GM21526 (cell line): ENCODE measurements around the gene MPI.
"Not testable (repeated sequence)": the region's sequence is repeated elsewhere in the genome, so short reads cannot be mapped to it uniquely, and the experiment has no call there.

Source experiments
- ATAC-seq: cut with Tn5 transposase; IDR thresholded peaks from one replicate; pipeline ENCODE4 v1.9.1; 2021; ENCODE audit warnings: moderate library complexity; ENCODE audit not compliant: unreplicated experiment, low FRiP score

MPI gene

DNA sequence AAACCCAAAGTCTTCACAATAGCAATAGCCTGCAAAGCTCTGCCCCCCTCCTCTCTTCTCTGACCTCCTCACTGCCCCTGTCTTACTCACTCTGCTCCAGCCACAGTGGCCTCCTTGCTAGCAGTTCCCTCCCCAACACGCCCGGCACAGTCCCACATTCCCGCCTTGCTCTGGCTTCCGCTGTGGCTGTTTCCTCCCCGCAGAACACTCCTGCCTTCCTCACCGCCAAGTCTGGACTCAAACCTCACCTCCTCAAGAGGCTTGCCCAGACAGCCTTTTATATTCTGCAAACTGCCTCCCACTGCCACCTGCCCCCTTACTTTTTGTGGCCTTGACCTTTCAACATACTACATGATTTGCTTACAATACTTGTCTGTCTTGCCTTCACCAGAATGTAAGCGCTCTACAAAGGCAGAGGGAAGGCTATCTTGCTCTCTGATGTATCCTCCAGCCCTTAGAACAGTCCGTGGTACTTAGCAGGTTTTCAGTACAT, 406 bp upstream of the MPI start:
- ATAC-seq: peak; percentile 12

DNA sequence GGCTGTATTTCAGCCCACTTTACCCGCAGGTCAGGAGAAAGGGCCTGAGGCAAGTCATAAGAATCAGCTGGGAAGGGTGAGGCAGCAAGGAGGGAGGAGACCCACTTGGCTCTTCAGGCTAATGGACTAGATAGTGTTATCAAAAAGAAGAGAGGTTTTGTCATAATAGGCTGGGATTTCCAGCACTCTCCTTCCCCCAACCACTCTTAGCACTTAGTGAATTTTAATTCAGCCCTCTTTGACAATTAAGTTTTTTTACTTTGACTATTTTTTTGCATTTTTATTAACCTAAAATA, 771 bp downstream of the MPI start:
- no peak for ATAC-seq

DNA sequence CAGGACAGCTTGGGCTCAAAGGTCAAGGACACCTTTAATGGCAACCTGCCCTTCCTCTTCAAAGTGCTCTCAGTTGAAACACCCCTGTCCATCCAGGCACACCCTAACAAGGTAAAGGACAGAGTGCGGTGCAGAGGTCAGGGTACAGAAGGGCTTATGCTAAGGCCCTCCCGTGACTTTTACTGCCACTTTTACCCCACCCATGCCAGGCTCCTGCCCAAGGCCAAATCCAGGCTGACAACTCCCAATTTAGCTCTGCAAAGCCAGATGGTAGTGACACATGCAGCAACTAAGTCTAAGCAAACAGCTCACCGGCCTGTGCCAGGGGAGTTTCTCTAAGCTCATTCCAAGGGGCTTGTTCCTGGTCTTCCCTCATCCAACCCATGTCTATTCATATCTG, 1.6 kb downstream of the MPI start:
- ATAC-seq: no peak

DNA sequence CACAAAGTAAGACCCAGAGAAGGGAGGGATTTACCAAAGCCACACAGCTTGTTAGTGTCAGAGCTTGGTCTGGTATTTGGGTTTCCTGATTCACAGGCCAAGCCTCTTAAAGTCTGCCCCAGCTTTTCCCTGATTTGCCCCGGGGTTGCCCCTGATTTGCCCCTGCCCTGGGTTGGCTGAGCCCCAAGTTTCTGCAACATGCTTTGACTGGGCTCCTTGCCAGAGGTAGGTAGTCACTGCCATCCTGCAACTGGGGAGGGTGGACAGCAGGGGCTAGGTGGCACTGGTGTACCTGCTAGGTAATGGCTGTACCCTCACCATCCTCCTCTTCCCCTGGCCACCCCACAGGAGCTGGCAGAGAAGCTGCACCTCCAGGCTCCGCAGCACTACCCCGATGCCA, 2.5 kb downstream of the MPI start:
- no peak for ATAC-seq

DNA sequence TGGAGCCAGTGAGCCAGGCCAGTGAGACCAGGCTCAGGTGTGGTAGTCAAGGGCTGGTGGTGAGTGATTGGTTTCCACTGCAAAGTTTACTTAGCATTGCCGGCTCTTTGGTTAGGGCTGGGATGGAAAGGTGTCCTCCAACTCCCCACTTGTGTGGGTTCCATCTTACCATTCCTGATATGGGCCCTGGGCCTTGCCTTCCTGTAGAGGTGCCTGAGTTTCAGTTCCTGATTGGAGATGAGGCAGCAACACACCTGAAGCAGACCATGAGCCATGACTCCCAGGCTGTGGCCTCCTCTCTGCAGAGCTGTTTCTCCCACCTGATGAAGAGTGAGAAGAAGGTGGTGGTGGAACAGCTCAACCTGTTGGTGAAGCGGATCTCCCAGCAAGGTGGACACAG, 3.1 kb downstream of the MPI start:
- no peak for ATAC-seq

DNA sequence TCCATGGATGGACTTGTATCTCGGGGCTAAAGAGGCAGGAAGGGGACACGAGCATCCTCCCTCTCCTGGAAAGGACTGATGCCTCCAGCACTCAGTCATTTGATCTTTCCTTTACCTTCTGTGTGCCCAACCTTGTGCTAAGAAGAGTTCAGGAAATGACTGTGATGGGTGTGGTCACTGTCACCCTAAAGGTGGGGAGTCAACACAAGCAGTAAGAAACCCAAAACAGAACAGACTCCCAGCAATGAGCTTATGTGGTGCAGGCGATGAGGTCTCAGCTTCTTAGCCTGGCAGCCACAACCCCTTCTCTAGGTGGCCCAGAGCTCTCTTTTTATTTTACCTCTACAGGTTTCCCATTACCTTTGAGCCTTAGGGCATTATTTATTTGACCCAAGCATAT, 3.8 kb downstream of the MPI start:
- ATAC-seq: no peak

DNA sequence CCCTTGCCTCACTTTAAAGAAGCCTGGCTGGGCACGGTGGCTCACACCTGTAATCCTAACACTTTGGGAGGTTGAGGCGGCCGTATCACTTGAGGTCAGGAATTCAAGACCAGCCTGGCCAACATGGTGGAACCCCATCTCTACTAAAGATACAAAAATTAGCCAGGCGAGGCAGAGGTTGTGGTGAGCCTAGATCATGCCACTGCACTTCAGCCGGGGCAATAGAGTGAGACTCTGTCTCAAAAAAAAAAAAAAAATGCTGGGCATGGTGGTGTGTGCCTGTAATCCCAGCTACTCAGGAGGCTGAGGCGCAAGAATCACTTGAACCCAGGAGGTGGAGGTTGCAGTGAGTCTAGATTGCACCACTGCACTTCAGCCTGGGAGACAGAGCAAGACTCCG, 4.5 kb downstream of the MPI start:
- ATAC-seq: not testable (repeated sequence)

DNA sequence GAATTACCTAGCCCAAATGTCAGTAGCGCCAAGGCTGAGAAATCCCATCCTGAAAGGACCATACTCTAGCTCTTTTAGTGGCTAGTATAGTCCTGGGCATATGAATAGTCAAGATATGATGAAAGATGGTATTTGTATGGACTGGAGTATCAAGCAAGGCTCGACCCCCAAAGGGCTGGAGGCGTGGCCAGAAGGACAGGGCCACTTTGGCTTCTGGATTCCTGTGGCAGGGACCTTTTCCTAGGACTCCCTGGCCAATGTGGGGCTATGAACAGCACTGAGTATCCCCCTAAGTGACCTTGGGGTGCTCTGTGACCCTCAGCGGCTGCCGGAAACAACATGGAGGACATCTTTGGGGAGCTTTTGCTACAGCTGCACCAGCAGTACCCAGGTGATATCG, 6.0 kb downstream of the MPI start:
- no peak for ATAC-seq

DNA sequence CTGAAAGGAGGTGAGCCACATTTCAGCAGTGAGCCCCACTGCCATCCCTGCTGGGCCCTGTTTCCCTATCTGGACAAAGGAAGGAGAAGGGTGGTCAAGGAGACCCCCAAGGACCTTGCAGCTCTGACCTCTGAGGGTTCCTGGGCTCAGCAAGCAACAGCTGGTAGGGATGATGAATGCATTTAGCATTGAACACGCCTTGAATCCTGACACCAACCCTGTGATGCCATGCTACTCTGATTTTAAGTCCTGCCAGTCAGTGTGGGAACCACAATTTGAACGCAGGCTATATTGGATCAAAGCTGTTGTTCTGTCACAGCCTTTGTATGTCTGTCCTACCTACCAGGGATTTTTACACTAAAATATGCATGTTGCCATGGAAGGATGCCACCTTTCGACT, 6.5 kb downstream of the MPI start:
- no peak for ATAC-seq

DNA sequence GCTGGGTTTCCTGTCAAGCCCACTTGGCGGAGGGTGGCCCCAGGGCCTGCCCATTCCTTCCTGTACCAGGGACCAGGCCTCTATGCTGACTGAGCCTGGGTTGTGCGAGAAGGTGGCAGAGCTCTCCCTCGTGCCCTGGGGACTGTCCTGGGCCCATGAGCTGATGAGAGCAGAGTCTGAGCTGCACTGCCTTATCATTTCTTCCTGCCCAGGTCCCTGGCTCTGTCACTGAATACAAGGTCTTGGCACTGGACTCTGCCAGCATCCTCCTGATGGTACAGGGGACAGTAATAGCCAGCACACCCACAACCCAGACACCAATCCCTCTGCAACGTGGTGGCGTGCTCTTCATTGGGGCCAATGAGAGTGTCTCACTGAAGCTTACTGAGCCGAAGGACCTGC, 7.5 kb downstream of the MPI start:
- no peak for ATAC-seq

DNA sequence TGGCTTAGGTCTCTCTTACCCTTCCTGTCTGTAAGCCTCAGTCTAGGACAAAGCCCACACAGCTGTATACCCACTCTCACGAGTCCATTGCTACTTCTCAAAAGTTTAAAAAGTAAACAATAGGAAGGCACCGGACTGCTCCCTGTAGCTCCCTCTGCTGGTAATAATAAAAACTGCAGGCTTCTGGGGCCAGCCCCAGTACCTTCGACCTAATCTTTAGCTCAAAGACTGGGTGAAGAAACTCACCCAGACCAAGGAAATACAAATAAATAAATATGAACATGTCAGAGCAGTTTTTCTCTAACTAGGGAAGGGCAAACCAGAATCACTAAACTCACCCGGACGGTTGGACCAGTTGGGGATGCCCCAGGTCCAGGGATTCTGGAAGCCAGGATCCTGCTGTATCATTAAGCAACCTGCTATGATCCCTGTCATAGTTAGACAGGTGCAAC, 11.8 kb downstream of the MPI start:
- no peak for ATAC-seq

DNA sequence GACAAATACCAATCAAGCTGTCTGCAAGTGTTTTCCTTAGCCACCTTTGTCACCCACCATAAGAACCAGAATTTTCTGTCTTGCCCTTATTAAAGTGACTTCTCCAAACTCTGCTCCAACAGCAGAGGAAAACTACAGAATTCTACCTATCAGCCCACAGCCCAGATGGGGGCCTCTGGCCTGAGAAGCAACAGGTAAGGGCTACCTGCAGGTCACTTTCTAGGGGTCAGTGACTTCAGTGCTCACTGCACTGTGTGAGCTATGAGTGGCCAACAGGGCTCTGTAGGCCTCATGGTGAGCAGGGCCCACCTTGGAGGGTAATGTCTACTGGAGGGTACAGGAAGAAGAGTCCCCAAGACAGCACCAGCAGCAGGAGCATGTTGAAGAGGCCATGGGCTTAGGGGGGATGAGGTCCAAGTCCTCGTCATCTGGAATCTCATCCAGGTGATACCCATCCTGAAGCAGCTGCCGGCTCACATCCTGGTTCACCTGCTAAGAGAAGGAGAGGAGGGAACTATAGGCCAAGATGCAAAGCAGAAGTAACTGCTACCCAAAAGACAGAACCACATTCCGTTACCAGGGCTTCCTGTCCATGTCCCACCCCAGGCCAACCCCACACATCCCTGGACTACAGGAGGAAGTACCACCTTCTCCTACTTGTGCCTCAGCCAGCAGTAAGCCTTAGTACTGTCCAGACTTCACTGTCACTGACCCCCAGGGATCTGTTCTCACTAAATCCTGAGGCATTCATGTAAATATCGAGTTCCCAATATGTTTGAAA, 12.6 kb downstream of the MPI start:
- ATAC-seq: no peak

DNA sequence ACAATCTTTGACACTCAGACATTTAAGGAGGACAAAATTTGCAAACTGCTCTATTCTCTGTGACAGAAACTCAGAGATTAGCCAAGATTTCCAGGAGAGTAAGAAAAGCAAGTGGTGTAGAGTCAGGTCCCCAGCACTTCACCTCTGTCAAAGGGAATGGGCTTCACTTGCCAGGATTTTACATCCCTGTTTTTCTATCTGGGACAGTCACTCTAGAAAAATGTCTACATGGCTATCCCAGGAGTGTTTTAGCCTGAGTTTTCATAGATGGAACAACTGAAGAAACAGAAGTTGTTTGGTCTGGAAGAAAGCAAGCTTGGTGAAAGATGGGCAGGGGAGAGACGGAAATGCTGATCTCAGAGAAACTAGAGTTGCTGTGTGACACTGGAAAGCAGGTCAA, 13.8 kb downstream of the MPI start:
- ATAC-seq: no peak

DNA sequence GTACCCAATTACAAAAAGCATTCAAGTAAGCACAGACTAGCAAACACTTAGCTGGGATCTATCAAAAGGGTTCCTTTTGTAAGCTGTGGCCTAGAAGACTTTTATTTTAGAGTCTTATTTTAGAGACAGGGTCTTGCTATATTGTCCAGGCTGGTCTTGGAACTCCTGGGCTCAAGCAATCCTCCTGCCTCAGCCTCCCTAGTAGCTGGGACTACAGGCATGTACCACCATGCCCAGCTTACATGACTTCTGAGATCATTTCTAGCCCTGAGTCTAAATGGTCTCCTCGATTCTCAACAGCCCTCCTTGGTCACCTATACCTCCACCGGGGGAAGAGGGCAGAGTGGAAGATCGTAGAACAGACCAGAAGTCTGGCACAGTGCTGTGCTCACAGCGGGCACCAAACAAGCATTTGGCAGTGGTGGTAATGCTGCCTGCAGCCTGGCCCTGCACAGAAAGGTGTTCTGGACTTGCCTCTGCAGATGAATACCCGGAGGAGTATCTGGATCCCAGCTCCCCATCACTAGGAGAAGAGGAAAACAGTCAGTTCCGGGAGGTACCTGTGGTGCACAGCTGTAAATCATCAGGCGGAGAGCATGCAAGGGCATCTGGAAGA, 14.5 kb downstream of the MPI start:
- no peak for ATAC-seq

DNA sequence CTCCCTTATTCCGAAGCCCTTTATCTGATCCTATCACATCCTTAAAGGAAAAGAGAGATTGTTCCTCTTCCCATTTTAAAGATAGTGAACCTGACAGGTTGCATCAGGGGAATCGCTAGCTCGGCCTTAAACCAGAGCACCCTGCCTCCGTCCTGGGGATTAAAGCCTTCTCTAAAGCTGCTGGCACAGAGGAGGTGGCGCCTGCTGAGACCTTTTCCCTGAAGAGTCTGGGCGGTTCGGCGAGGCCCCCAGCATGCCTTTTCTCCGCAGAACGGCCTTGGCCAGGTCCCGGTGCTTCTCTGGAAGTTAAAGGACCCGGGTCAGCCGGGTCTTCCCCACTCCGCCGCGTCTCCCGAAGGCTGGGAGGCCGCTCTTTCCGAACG, 16.2 kb downstream of the MPI start:
- ATAC-seq: no peak

DNA sequence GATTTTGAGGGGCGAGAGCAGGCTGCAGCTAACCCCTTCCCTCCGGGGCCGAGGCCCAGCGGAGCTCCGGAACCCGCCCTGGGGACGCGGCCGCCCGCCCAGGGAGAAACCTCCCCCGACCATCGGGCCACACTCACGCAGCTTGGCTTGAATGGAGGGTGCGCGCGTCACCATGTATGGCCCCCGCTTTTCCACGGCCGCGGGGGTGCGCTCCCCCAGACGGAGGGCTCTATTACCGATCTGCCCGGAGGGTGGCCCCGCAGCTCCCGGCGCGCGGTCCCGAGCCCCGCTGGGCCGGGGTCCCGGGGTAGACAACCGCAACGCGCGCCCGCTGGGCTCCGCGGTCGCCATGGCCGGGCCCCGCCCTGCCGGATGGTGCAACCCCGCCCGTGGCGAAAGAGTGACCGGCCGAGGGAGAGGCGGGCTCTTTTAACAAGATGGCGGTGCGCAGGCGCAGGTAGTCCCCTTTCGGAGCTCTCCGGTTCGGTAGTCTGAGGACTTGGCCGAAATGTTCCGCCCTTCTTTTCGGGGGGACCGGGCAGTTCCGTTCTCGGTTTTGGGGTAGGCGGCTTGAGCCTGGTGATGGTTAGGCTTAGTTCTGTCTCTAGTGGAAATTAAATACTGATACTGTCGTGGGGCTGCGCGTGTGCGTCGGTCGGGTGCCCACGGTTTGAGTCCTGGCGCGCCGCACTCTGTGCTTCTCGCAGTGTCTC, 16.8 kb downstream of the MPI start, which contains the start of gene FAM219B:
Gene FAM219B, minus strand, starts transcription at position 402 of the 713 bp plus-strand sequence. Its CDS starts 51 bp downstream, at position 351.
- ATAC-seq: peak; percentile 68

DNA sequence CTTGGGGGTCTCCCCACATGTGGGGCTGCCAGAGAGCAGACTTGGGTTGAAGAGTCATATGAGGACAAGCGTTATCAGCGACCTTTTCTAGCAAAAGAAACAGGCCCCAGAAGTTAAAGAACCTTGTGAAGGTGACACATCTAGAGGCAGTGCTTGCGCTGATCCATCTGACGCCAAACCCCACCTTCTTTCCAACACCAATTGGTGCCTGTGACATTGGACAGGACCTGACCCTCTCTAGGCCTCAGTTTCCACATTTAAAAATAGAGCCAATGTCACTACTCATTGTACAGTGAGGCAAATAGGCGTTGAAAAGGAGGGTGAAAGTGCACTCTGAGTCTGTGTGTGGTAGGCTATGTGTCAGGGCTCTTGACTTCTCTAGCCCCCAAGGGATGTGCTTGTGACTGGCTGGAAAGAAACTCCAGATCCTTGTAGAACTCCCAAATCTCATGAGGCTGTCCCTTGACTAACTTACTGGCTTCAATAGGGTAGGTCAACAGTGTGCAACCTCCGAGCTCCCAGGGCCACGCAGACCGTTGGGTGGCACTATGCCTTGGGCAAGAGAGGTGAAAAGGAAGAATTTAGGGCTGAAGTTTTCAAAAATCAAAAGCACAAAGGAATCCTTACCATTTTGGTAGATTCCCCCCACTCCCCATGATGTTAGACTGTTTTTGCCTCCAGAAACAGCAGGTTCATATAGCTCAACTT, 17.5 kb downstream of the MPI start:
- ATAC-seq: no peak

DNA sequence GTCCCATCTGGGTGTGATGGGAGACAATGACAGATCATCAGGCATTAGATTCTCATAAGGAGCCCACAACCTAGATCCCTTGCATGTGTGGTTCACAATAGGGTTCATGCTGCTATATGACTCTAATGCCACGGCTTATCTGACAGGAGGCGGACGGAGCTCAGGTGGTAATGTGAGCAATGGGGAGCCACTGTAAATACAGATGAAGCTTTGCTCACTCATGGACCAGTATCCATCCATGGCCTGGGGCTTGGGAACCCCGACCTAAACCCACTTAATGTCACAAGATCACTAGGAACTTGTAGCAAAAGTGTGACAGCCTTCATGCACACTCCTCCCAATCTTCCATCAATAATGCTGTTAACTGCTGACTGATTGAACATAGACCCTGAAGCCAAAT, 18.8 kb downstream of the MPI start:
- no peak for ATAC-seq

DNA sequence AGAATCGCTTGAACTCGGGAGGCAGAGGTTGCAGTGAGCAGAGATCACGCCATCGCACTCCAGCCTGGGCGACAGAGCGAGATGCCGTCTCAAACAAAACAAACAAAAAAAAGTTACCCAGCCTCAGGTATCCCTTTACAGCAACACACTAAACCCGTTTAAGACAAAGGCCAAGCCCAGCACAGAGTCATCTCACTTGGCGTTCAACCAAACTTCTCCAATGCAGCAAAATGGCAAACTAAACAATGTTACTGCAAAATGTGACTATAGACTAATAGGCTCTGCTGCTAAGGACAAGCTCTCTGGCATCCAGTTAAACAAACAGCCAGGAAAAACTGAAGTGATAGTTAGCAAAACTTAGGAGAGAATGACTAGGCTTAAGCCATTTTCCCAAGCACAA, 23.2 kb downstream of the MPI start:
- ATAC-seq: no peak

DNA sequence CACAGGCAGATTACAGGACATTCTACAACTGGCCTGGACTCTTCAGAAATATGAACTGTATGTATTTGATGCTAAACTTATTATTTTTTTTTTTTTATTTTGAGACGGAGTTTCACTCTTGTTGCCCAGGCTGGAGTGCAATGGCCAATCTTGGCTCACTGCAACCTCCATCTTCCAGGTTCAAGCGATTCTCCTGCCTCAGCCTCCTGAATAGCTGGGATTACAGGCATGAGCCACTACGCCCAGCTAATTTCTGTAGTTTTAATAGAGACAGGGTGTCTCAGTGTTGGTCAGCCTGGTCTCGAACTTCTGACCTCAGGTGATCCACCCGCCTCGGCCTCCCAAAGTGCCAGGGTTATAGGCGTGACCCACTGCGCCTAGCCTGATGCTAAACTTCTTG, 24.0 kb downstream of the MPI start:
- not testable (repeated sequence) for ATAC-seq

DNA sequence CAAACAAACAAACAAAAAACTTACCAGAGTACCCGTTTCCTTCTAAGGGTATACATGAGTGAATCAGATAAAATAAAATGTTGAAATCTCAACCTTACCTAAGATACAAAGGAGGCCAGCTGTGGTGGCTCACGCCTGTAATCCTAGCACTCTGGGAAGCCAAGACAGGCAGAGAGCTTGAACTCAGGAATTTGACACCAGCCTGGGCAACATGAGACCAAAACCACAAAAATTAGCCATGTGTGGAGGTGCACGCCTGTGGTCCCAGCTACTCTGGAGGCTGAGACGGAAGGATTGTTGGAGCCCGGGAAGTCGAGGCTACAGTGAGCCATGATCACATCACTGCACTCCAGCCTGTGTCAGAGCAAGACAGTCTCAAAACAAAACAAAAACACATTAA, 27.8 kb downstream of the MPI start:
- no peak for ATAC-seq
